GM18858 (cell line): ENCODE results near the gene ADGRF5.
"Not testable (repeated sequence)": the region's sequence is repeated elsewhere in the genome, so short reads cannot be mapped to it uniquely, and the experiment has no call there.

Source experiments
- ATAC-seq: cut with Tn5 transposase; IDR thresholded peaks from one replicate; pipeline ENCODE4 v1.9.1; 2021; ENCODE audit not compliant: unreplicated experiment

Gene ADGRF5

DNA sequence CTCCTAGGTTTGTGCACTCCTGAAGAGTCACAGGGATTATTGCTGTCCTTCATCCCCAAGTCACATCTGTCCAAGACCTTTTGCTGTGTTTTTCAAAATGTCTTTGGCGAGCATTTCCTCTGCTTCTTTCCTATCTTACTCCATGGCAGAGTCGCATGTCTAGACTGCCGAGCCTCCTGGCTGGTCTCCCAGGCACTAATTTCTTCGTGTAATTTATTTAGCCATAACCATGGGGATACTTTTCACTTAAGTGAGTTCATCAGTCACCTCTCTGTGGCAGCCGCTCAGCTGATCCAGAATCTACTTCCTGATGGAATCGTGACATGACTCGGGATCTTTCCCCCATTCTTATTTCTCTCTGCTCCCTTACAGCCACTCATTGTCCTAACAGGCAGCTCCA lies 25.8 kb downstream of the ADGRF5 start:
- ATAC-seq = no peak

DNA sequence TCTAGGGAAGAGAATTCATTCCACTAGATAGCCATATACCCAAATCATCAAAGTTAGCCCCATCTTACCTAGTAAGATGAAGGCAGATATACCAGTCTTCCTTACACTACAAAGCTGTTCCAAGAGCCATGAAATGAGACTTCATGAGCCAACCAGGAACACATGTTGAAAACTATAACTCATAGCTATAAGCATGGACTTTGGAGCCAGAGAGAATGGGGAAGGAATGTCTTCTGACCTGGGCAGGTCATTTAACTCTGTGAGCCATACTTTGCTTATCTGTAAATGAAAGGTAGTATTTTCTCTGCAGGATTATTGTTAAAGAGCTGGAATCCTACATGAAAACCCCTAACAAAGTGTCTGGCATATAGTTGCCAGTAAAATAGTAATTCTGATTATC lies 27.3 kb downstream of the ADGRF5 start:
- ATAC-seq = no peak

DNA sequence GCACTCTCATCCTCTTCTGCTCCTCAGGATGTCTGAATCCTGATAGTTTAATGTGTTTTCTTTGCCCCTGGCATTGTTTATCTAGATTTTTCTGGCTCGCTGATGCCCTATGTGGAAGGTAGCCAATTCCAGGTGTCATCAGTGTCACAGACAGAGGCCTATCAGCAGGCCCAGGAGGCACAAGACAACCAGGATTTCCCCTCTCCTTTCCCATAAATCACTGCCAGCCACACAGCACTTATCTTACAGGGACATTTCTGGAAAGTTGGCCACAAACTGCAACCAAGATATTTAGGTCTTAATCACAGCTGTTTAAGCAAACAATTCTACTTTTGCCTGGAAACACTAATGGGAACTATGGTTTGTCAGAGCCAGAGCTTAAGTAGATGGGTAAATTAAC lies 28.1 kb downstream of the ADGRF5 start:
- no peak for ATAC-seq

DNA sequence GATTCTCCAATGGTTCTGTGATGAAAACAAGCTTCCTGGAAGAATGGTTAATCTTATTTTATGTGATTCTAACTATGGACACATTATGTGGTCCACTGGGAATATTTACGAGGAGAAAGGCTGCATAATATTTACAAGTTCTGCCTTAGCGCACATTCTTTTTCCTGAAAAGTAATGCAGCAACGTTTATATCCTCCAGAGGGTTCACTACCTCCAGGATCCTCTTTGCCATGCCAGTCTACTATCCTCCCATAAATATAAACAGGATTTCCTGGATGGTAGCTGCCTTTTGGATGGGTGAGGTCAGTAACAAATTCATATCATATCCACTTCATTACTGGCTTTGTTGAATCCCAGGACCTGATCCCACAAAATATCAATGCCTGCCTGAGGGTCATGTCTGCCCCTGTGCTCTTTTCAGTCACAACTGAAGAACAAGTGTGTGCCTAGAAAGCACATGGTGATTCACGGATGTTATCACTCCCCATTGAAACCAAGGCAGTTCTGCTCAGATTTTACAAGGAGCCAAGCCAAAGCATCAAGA lies 30.4 kb downstream of the ADGRF5 start:
- ATAC-seq = no peak

DNA sequence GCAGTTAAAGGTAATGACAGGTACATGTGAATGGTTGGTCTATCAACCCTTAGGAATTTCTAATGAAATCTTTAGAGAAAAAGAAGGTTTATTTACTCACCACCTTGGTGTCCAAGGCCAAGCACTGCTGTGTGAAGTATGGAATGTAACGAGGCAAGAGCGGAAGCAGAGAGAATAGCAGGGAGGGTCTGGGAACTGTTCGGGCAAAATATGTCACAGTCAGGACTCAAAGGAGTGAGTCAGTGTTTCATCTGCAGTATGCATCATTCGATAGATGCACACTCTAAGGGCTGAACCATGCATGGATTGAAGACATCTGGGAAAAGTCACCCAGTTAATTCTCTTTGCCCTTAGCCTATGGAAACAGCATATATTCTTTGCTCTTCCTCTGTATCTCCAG lies 33.2 kb downstream of the ADGRF5 start:
- no peak for ATAC-seq

DNA sequence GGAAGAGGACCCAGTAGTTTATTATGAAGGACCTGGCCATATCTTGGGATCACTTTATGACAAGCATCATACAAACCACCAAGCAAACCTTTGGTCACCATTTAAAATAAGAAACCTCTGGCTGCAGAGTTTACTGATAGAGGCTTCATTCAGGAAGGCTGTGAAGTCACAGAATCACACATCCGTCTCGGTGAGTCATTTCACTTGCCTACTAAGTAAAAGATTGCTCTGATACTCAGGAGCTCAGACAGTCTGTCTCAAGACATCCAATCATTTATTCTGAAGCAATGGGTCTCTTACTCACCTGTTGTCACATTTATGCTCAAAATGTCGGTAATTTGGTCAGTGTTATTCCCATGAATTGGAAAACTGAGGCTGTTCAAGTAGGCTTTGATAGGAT lies 33.7 kb downstream of the ADGRF5 start:
- no peak for ATAC-seq

DNA sequence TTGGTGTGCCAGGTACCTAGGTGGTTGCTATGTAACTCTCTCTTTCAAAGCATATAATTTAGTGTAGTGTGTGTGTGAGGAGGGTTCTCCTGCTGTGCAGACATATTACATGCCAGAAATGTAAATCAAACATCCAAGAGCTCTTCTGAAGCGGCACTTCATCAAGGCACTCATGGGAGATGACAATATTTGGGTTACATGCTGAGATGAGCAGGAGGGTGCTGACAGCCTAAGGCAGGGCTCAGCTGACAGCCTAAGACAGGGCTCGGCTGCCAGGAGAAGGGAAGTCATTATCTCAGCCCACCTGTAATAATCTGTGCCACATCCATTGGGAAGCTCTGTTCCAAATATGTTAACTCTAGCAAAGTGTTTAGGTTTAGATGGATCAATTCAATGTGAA lies 39.1 kb downstream of the ADGRF5 start:
- ATAC-seq = no peak

DNA sequence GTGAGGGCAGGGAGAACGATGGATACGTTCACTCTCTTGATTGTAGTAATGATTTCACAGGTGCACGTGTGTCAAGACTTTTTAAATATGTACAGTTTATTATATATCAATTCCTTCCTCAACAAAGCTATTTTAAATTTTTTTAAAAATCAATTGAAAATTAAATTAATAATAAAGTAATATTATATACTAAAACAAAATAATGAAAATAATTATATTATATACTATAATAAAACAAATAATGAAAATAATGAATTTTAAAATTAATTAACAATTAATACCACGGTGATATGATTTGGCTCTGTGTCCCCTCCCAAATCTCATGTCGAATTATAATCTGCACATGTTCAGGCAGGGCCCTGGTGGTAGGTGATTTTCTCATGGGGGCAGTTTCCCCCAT lies 42.7 kb downstream of the ADGRF5 start:
- ATAC-seq = no peak

DNA sequence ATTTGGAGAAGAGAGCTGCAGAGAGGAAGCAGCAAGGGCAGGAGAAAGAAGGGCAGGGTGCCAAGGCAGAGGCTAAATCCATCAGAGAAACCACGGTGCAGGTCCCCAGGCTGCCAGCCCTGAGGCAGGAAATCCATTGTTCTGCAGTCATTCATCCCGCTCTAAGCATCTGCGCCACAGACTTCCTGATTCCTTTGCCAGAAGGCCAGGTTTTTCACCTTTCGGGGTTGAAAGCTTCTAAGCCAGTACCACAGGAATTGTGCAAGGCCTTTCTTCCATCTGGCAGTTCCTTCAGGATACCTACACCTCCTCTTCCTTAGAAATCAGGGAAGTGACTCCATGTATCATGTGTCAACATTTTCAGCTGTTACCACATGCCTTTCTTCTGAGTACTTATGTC lies 45.6 kb downstream of the ADGRF5 start:
- ATAC-seq = no peak

DNA sequence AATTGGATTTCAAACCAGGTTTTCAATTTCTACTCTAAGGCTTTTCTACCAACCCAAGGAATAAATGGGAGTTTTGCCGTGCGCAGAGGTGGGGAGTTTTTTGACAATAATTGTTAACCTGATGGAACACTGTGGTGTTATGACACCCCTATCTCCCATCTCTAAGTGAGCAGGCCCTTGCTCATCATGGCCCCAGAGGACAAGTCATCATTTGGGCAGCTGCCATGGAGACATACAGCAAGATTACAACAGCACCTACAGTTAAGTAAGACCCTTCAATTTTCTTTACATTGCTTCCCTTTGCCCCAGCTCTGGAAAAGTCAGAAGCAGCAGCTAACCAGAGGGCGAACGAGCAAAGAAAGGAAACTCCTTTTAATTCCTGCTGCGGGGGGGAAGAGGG lies 54.3 kb downstream of the ADGRF5 start:
- ATAC-seq = no peak

DNA sequence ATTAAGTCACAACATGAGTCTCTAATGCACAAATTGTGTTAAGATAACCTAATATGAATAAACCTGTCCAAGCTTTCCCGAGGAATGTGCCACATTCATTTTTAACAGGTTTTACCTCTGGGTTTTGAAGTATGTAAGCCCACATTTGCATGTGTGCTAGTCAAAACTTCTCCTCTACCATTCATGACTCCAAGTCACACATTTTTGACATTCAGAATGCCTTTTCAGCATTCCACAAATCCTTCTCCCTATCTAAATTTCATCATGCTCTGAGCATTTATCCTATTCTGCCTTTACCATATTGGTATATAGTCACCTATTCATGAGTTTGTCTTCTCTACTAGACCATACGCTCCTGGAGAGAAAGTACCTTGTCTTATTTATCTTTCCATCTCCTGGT lies 56.5 kb downstream of the ADGRF5 start:
- no peak for ATAC-seq

DNA sequence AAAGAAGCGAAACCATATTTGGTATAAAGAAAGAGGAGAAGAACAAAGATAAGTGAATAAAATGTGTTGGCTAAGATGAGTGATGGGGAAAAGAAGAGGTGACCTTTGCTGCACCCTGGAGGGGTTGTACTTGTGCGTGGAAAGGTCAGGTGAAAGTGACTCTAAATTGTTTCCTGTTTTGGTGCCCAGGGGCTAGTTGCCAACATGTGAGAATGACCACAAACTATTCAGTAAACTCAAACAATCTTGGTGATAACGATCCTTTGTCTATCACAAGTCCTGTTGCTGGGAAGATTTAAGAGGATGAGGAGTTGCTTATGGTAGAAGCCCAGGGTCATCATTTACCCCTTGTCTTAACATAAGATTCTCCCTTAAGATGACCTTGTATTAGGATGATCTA lies 57.9 kb downstream of the ADGRF5 start:
- ATAC-seq = no peak

DNA sequence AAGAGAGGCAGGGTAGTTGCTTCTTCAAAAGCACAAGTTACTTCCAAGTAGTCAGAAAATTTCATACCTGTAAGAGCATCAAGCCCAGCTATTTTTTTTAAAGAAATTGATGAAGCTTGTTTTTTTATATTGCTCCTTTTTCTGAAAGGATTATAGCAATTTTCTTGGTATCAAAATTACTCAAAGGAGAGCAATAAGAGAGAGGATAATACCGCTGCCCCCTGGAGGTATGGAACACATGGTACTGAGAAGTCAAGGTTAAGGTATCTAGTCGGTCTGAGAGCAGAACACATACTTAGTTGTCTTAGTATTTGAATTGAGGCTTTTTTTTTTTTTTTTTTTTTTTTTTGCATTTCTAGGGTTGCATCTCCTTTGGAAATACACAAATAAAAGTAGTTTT lies 59.4 kb downstream of the ADGRF5 start:
- no peak for ATAC-seq

DNA sequence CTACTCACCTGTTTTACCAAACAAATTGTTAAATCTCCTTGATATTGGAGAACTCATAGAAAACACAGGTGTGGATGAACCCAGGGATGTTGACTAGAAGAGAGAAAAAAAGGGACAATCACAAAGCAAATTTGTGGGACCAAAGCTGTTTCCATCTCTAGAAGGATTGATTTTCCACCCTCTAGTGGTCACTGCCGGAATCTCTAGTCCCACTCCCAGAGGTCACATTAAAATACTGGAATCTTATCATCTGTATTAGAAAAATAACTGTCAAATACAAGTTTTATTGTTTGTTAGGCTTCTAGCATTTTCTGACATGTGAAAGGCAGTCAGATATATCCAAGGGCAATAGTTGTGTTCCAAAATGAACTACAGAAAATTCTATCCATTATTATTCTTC lies 65.8 kb downstream of the ADGRF5 start:
- not testable (repeated sequence) for ATAC-seq

DNA sequence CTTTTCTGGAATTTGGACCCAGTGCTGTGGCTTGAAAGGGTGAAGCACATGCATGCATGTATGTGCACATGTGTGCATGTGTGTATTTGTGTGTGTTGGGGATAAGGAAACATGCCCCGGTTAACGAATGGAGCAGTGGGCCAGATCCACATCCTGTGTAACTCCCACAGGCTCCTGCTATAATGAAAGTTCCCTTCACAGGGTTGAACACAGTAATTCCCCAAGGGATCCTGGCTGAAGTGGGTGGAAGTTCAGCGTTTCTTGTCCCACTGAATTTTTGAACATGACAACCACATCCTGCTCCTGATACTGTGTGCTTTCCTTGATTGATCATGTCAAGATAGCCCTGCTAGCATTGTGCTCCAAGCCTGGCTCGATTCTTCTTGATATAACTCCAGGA lies 70.2 kb downstream of the ADGRF5 start:
- not testable (repeated sequence) for ATAC-seq

DNA sequence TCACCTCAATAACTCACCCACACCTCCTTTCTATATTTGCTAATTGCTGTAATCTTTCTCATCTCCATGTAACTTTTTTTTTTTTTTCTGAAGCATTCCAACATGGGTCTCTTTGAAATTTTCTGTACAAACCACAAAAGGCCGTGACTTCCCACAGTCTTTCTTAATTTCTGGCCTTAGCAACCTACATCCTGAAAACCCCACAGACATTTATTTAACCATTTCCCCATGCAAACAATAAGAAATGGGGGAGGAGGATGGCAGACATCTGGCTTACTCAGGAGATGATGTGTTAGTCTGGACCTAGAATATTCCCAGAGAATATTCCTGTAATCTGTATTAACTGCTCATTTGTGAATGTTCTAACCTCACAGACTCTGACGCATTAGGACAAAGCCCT lies 70.9 kb downstream of the ADGRF5 start:
- no peak for ATAC-seq

DNA sequence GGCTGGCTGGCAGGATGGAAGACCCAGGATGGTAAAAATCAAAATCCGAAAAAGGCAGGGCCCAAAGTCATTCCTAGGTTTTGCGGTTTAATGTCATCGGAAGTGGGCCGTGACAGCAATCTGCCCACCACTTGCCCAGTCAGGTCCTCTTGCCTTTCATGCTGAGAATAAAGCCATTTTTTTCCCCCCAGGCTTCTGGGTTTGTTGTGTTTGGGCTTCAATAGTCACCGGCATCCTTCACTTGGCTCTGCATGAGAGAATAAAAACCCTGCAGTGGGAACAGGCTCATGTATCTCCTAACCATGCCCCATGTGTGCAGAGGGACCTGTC lies 72.4 kb downstream of the ADGRF5 start:
- no peak for ATAC-seq

DNA sequence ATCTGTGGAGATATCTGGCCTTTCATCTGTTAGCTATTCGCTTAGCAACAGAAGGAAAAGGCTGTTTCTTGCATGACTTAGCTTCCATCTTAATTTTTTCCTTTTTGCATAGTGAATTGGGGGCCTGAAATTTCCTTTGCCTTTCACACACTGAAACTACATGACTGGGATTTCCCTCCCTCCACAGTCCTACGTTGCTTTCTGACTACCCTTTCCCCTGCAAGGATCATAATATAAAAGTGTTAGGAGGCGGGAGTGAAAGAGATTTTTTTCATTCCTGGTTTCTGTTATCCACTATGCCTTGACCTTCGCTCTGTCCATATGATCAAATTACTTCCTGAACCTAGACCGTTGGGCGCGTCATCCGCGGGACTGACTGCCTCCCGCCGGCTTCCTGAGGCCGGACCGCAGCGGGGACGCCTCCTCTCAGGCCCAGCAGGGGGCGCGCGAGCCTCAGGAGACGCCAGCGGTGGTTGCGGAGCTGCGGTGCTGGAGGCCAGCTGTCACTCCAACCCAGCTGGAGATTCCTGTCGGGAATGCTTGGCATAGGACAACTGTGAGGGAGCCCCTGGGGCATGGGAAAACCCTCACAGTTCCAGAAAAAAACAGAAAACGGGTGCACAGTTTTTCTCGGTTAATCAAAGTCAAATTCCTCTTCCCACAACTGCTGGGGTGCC lies 72.9 kb downstream of the ADGRF5 start:
- peak; percentile 76 for ATAC-seq

DNA sequence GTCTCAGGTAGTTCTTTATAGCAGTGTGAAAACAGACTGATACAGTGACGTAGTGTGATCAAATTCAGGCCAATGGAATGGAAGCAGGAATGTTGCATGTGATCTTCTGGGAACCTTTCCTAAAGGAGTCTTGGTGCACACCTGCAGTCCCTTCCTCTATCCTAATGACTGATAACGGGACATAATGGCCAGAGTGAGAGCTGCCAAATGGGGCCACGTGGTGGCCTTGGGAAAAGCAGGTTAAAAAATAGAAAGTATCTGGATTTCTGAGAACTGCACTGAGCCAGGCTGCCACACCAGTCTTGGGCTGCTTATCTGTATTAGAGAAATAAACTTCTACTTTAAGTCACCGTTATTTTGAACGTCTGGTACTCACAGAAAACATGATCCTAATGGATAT lies 76.6 kb downstream of the ADGRF5 start:
- no peak for ATAC-seq

DNA sequence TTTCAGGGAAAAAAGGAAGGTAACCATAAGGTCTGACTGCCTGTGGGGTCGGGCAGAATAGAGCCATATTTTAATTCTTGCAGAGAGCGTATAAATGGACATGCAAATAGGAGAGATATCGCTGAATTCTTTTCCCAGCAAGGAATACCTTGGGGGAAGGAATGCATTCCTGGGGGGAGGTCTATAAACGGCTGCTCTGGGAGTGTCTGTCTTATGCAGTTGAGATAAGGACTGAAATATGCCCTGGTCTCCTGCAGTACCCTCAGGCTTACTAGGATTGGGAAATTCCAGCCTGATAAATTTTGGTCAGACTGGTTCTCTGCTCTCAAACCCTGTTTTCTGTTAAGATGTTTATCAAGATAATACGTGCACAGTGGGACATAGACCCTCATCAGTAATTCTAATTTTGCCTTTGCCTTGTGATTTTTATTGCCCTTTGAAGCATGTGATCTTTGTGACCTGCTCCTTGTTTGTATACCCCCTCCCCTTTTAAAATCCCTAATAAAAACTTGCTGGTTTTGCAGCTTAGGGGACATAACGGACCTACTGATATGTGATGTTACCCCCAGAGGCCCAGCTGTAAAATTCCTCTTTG lies 79.4 kb downstream of the ADGRF5 start:
- not testable (repeated sequence) for ATAC-seq

DNA sequence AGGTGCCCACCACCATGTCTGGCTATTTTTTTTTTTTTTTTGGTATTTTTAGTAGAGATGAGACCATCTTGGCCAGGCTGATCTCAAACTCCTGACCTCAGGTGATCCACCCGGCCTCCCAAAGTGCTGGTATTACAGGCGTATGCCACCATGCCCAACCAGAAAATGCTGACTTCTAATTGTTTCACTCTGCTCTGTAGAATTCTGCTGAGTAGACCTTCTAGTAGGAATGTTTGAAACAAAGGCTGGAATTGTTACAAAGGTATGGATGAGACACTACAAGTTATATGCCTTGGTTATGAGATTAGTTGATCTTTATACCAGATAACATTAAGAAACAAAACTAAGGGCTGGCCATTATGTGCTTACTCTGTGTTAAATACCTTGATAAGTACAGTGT lies 83.7 kb downstream of the ADGRF5 start:
- no peak for ATAC-seq

DNA sequence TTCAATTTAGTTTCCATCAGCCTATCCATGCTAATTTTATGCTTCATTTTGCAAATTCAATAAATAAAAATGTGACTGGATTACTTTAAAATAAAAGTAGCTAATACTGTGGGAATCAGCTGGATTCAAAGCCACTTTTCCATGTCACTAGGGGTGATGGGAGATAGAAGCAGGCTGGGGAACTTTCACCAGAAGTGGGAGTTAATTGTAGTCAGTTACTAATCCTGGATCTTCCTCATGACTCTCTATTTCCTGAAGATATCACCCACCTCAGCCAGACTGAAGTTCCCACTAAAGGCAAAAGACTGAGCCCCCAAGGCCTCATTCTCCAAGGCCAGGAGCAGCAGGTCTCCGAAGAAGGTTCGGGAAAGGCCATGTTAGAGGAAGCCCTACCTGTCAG lies 86.7 kb downstream of the ADGRF5 start:
- not testable (repeated sequence) for ATAC-seq
